Measurements from ENCODE around the gene ALDH1B1. TPM values are rescaled to one million over a fixed set of nuclear protein-coding genes. Genes with fewer than 3 reads are reported as not detected.
A peak's percentile ranks its signal among the peaks of the same experiment; 100 is the strongest.

The ALDH1B1 gene
- total and polyA plus RNA-seq, 2 of the 13 experiments (the other 11 are each of a cell fraction or from before 2014, with no cell fraction given): 45.1 to 125 TPM

DNA sequence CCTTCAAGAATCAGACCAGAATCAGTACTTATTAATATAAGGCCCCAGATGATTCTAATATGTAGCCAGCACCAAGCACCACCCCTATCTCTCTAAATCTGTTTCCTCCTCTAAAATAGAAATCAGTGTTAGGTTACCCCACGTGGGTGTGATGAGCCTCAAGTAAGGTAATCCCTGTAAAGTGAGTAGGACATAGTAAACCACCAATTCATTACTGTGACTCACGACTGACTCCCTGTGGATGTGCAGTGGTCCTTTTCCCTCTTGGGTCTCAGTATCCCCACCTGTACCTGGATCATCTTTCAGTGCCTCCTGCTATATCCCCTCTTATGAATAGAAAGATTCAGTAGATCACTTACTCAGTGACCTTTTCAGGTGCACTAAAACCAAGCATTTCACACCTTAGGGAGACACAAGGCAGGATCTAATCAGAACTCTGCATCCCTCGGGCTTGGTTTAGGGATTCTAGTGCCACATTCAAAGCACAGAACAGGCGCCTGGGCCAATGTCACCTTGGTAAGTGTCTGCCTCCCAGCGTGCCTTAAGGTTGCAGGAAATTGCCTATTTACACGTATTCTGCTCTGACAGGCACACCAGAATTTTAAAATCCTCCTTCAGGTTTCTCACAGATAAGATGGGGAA, 12.2 kb upstream of the ALDH1B1 start:
- no peaks in the 10 kb centered on the region for H3K27me3 ChIP-seq (ENCODE audit: control insufficient read depth in 1 of 2, insufficient read depth in 2 of 2, low read length in 2 of 2)
- in situ Hi-C loops (cut with HindIII; ENCODE audit: extremely low pct_ligation_motif_present, low pct_unique_long_range_greater_than_20kb) (no loop called here), intact Hi-C loops (cut with micrococcal nuclease; ENCODE audit: unreplicated experiment) (no loop called here)
- H4K20me1 ChIP-seq (ENCODE audit: insufficient read depth, low read length): no peaks in the 10 kb centered on the region
- peak overlapping the region; percentile 96 for H3K27ac ChIP-seq (ENCODE audit: extremely low read length, insufficient read depth, low read length)
- H3K4me1 ChIP-seq (ENCODE audit: insufficient read depth, low read length): peaks cover 92% of the 10 kb centered on the region
- POLR2A ChIA-PET: interaction anchor here (0.9 to 1.6 kb wide), 8 partner anchors 8 to 240 kb away, joined by 3 to 16 read pairs (median 4); partner anchors contain the start of genes ALDH1B1 and ANKRD18A
- CTCF ChIA-PET (ENCODE audit: low intra/inter-chr PET ratio, low total read pairs): no interaction called here
- H3K4me3 ChIP-seq (replicated peaks in 1 of 3; ENCODE audit: insufficient read depth in 1 of 3, low read depth in 2 of 3, low read length in 3 of 3): peak overlapping the region in 2 of 3 experiments; percentile 31 to 51; a peak in 2 of 6 replicates
- H3K4me2 ChIP-seq (ENCODE audit: low read depth, low read length): peak overlapping the region; percentile 75
- peak overlapping the region; percentile 74 for H3K9ac ChIP-seq (ENCODE audit: insufficient read depth, low read depth, low read length)
- FAIRE-seq (peak; percentile 37), DNase-seq (ENCODE audit: low spot score) (peak; percentile 32), ATAC-seq (peak; percentile 36)
- BruUV-seq (replicated peaks): TSS peak; percentile 90
- TF ChIP-seq FOXC1 (CRISPR knock-in tag; IDR thresholded peaks at IDR 0.05; ENCODE audit: borderline replicate concordance) (0 out of 2 replicates have a peak, but pooled peaks have one; percentile 3), NAIF1 (CRISPR knock-in tag; IDR thresholded peaks at IDR 0.05; ENCODE audit: borderline replicate concordance) (peak; percentile 44; the same call in 1 of the 2 replicates), ZNF749 (CRISPR knock-in tag; IDR thresholded peaks at IDR 0.05; ENCODE audit: borderline replicate concordance) (no peak; the same call in 1 of the 2 replicates), ZNF543 (CRISPR knock-in tag; IDR thresholded peaks at IDR 0.05) (peak; percentile 18; the same call in 1 of the 2 replicates), ZNF530 (CRISPR knock-in tag; IDR thresholded peaks at IDR 0.05; ENCODE audit: low read depth) (no peak), SMC3 (IDR thresholded peaks at IDR 0.05; ENCODE audit: low read length) (peak; percentile 4; the same call in 1 of the 2 replicates), RBFOX2 (IDR thresholded peaks at IDR 0.05; ENCODE audit: low read depth, low read length) (peak; percentile 20; the same call in 1 of the 2 replicates), SSRP1 (CRISPR knock-in tag; IDR thresholded peaks at IDR 0.05) (0 out of 2 replicates have a peak, but pooled peaks have one; percentile 11), NFIC (IDR thresholded peaks at IDR 0.05; ENCODE audit: low read length) (peak; percentile 5; the same call in 1 of the 2 replicates)
- TF ChIP-seq, protein P1, sequence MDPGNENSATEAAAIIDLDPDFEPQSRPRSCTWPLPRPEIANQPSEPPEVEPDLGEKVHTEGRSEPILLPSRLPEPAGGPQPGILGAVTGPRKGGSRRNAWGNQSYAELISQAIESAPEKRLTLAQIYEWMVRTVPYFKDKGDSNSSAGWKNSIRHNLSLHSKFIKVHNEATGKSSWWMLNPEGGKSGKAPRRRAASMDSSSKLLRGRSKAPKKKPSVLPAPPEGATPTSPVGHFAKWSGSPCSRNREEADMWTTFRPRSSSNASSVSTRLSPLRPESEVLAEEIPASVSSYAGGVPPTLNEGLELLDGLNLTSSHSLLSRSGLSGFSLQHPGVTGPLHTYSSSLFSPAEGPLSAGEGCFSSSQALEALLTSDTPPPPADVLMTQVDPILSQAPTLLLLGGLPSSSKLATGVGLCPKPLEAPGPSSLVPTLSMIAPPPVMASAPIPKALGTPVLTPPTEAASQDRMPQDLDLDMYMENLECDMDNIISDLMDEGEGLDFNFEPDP (CRISPR knock-in tag; conservative IDR thresholded peaks at IDR 0.05): peak; percentile 90; the same call in 1 of the 2 replicates
- TF ChIP-seq, protein P2, sequence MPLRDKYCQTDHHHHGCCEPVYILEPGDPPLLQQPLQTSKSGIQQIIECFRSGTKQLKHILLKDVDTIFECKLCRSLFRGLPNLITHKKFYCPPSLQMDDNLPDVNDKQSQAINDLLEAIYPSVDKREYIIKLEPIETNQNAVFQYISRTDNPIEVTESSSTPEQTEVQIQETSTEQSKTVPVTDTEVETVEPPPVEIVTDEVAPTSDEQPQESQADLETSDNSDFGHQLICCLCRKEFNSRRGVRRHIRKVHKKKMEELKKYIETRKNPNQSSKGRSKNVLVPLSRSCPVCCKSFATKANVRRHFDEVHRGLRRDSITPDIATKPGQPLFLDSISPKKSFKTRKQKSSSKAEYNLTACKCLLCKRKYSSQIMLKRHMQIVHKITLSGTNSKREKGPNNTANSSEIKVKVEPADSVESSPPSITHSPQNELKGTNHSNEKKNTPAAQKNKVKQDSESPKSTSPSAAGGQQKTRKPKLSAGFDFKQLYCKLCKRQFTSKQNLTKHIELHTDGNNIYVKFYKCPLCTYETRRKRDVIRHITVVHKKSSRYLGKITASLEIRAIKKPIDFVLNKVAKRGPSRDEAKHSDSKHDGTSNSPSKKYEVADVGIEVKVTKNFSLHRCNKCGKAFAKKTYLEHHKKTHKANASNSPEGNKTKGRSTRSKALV (CRISPR knock-in tag; IDR thresholded peaks at IDR 0.05): no peak
- TF ChIP-seq, protein P3, sequence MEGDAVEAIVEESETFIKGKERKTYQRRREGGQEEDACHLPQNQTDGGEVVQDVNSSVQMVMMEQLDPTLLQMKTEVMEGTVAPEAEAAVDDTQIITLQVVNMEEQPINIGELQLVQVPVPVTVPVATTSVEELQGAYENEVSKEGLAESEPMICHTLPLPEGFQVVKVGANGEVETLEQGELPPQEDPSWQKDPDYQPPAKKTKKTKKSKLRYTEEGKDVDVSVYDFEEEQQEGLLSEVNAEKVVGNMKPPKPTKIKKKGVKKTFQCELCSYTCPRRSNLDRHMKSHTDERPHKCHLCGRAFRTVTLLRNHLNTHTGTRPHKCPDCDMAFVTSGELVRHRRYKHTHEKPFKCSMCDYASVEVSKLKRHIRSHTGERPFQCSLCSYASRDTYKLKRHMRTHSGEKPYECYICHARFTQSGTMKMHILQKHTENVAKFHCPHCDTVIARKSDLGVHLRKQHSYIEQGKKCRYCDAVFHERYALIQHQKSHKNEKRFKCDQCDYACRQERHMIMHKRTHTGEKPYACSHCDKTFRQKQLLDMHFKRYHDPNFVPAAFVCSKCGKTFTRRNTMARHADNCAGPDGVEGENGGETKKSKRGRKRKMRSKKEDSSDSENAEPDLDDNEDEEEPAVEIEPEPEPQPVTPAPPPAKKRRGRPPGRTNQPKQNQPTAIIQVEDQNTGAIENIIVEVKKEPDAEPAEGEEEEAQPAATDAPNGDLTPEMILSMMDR (CRISPR knock-in tag; IDR thresholded peaks at IDR 0.05): peak; percentile 63
- 2% methylated on average over 6 of the region's 6 CpGs for WGBS (ENCODE audit: low lambda C conversion rate)
- H3K36me3 ChIP-seq (replicated peaks in 1 of 2; ENCODE audit: control insufficient read depth in 1 of 2, insufficient read depth in 2 of 2, low read length in 2 of 2): no peaks in the 10 kb centered on the region
- no peaks in the 10 kb centered on the region for H3K79me2 ChIP-seq (ENCODE audit: insufficient read depth, low read length)
- H3K9me3 ChIP-seq (ENCODE audit: low read length): peaks cover 6% of the 10 kb centered on the region; the same call in 1 of the 2 replicates
- peak overlapping the region; percentile 45 for H2AFZ ChIP-seq (ENCODE audit: low read length)

All from HepG2 (cell line).